Measurements from ENCODE around the gene STK36. TPM values are rescaled to one million over a fixed set of nuclear protein-coding genes. Genes with fewer than 3 reads are reported as not detected.

Gene STK36
- total RNA-seq, 1 donor from 2014 or later = 75.1 TPM

DNA sequence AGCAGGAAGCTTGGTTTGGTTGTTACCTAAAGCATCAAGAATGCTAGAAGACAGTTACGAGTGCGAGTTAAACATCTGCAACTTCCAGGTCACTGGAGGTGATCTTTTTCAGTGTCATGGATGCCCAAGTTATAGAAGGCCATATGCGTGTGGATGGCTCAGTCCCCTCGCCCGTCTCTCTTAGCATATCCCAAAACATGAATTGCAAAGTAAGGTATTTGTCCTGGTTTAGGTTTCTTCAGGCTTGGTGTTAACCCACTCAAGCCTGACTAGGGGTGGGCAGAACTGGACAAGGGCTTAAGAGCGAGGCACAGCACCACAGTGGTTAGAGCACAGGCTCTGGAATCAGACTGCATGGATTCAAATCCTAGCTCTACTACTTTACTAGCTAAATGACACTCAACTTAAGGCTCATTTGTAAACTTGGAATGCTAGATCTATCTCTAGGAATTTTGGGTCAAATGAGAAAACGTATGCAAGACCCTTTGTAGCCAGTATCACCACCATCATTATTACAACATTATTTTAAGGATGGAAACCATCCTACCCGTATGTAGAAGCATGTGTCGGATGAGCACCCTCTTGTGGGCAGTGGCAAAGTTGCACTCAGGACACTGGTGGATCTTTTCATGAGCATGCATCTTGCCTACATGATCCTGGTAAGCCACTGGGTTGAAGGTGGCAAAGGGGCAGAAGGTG is 23.6 kb upstream of the STK36 start:
- peak; percentile 75 for TF ChIP-seq CTCF (IDR thresholded peaks at IDR 0.05; ENCODE audit: unreplicated experiment)
- peak; percentile 58 for DNase-seq (ENCODE audit: low spot score)
- no peaks in the 10 kb centered on the region for H3K9me3 Mint-ChIP-seq (ENCODE audit: unreplicated experiment)
- peak overlapping the region; percentile 78 for H3K27ac Mint-ChIP-seq (ENCODE audit: unreplicated experiment)
- peaks cover 25% of the 10 kb centered on the region for H3K36me3 Mint-ChIP-seq (ENCODE audit: low read depth, unreplicated experiment)
- peaks cover 3% of the 10 kb centered on the region for H3K27me3 Mint-ChIP-seq (ENCODE audit: unreplicated experiment)
- peak overlapping the region; percentile 79 for H3K4me3 Mint-ChIP-seq (ENCODE audit: unreplicated experiment)
- H3K4me1 Mint-ChIP-seq (ENCODE audit: unreplicated experiment) = no peaks in the 10 kb centered on the region

- Mint-ChIP-seq H3K36me3 (ENCODE audit: low read depth, unreplicated experiment) (peaks cover 25% of the 10 kb centered on the region), H3K27ac (ENCODE audit: unreplicated experiment) (peak overlapping the region; percentile 78), H3K27me3 (ENCODE audit: unreplicated experiment) (peaks cover 3% of the 10 kb centered on the region), H3K4me1 (ENCODE audit: unreplicated experiment) (no peaks in the 10 kb centered on the region), H3K9me3 (ENCODE audit: unreplicated experiment) (no peaks in the 10 kb centered on the region), H3K4me3 (ENCODE audit: unreplicated experiment) (peak overlapping the region; percentile 79)
- TF ChIP-seq CTCF (IDR thresholded peaks at IDR 0.05; ENCODE audit: unreplicated experiment) = no peak
- DNase-seq (ENCODE audit: low spot score) = no peak
Observed at GRCh38 chr2:218648787-218649100, 23.1 kb upstream of the STK36 start.

GRCh38 chr2:218655751-218656150 is 16.1 kb upstream of the STK36 start:
- no peak overlapping the region for H3K4me3 Mint-ChIP-seq (ENCODE audit: unreplicated experiment)
- no peaks in the 10 kb centered on the region for H3K9me3 Mint-ChIP-seq (ENCODE audit: unreplicated experiment)
- no peak overlapping the region for H3K27ac Mint-ChIP-seq (ENCODE audit: unreplicated experiment)
- TF ChIP-seq CTCF (IDR thresholded peaks at IDR 0.05; ENCODE audit: unreplicated experiment) = no peak
- H3K36me3 Mint-ChIP-seq (ENCODE audit: low read depth, unreplicated experiment) = peaks cover 23% of the 10 kb centered on the region
- peaks cover 12% of the 10 kb centered on the region for H3K27me3 Mint-ChIP-seq (ENCODE audit: unreplicated experiment)
- peaks cover 15% of the 10 kb centered on the region for H3K4me1 Mint-ChIP-seq (ENCODE audit: unreplicated experiment)
- DNase-seq (ENCODE audit: low spot score) = no peak

GRCh38 chr2:218658671-218659257 is 13.1 kb upstream of the STK36 start:
- DNase-seq (ENCODE audit: low spot score) = peak; percentile 52
- Mint-ChIP-seq H3K9me3 (ENCODE audit: unreplicated experiment) (no peaks in the 10 kb centered on the region), H3K4me3 (ENCODE audit: unreplicated experiment) (peak overlapping the region; percentile 96), H3K36me3 (ENCODE audit: low read depth, unreplicated experiment) (peaks cover 36% of the 10 kb centered on the region), H3K27me3 (ENCODE audit: unreplicated experiment) (peaks cover 13% of the 10 kb centered on the region), H3K27ac (ENCODE audit: unreplicated experiment) (peak overlapping the region; percentile 57), H3K4me1 (ENCODE audit: unreplicated experiment) (peaks cover 15% of the 10 kb centered on the region)
- peak; percentile 33 for TF ChIP-seq CTCF (IDR thresholded peaks at IDR 0.05; ENCODE audit: unreplicated experiment)

DNA sequence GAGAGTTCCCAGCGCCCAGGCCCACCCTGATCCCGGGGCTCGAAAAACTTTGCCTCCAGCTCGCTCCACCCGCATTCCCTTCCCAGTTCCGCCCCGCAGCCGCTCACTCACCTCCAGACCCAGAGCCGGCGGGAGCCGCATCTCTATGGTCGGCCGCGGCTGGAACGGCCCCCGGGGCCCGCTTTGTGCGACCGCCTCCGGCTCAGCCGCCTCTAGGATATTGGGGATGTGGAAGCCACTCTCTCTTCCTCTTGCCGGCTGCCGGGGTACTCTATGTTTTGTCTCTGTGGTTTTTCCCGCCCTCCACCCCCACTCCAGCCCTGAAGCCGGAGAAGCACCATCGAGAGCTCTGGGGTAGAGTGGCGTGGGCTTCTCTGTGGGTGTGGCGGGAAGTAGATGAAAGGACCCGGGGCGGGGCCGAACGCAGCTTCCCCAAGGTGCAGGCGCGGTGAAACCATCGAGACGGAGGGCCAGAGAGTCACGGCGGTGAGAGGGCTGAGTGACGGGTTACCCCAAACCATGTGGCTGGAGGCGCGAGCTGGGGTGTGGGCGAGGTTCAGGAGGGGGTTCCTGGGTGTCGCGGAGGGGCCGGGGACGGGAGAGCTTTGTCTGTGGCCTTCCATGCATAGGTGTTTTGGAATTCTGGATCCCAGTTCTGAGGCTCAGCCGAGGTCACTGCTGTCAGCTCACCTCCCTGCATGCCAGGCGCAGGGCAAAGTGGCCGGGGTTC is 12.5 kb upstream of the STK36 start, which contains the start of the genes BCS1L and ZNF142:
Gene BCS1L, plus strand, starts transcription at position 426 of the 730 bp plus-strand sequence. CDS start 1,305 bp downstream, outside the sequence.
Gene ZNF142, minus strand, starts transcription at position 366 of the 730 bp plus-strand sequence. CDS start 3,194 bp downstream, outside the sequence.
- H3K9me3 Mint-ChIP-seq (ENCODE audit: unreplicated experiment) = no peaks in the 10 kb centered on the region
- DNase-seq (ENCODE audit: low spot score) = peak; percentile 68
- peaks cover 15% of the 10 kb centered on the region for H3K4me1 Mint-ChIP-seq (ENCODE audit: unreplicated experiment)
- peaks cover 39% of the 10 kb centered on the region for H3K36me3 Mint-ChIP-seq (ENCODE audit: low read depth, unreplicated experiment)
- peaks cover 15% of the 10 kb centered on the region for H3K27me3 Mint-ChIP-seq (ENCODE audit: unreplicated experiment)
- peak within 1 kb of the TSS; percentile 96 for H3K4me3 Mint-ChIP-seq (ENCODE audit: unreplicated experiment)
- H3K27ac Mint-ChIP-seq (ENCODE audit: unreplicated experiment) = peak within 1 kb of the TSS; percentile 57
- no peak for TF ChIP-seq CTCF (IDR thresholded peaks at IDR 0.05; ENCODE audit: unreplicated experiment)
